ENCODE results near the gene PLXNA2. TPM values are rescaled to one million over a fixed set of nuclear protein-coding genes. Genes with fewer than 3 reads are reported as not detected.

Gene PLXNA2
- total and polyA plus RNA-seq, 2 of the 4 experiments (the other 2 are of a cell fraction): 0.72 to 1.1 TPM

- WGBS, 2 experiments (ENCODE audit: extremely low coverage in 2 of 2, insufficient read length in 1 of 2): 60% methylated on average over 1 of the region's 3 CpGs; no CpG with 5 or more reads in 1 of the 2 experiments
- ChIA-PET POLR2A (ENCODE audit: unreplicated experiment) (no interaction called here), CTCF (no interaction called here)
- H4K8ac ChIP-seq (ENCODE audit: low read depth in 2 of 2, low read length in 2 of 2): no peak overlapping the region
- H2BK5ac ChIP-seq (ENCODE audit: low read depth, low read length, poor library complexity, severe bottlenecking): no peak overlapping the region
- no peaks in the 10 kb centered on the region for H3K9me1 ChIP-seq (ENCODE audit: insufficient read depth, low read length)
- H3K4ac ChIP-seq (ENCODE audit: low read depth, low read length): no peak overlapping the region
- BruUV-seq (replicated peaks): no TSS peak
- H3K27me3 ChIP-seq (ENCODE audit: control insufficient read depth, insufficient read depth, low read length): peaks cover 22% of the 10 kb centered on the region
- H2BK120ac ChIP-seq (ENCODE audit: low read depth, low read length): no peak overlapping the region
- no peak overlapping the region for H2BK15ac ChIP-seq (ENCODE audit: low read depth, low read length)
- H3K9ac ChIP-seq (ENCODE audit: low read depth, low read length): no peak overlapping the region
- no peak overlapping the region for H2BK20ac ChIP-seq (ENCODE audit: low read depth, low read length)
- in situ Hi-C loops (cut with MboI; ENCODE audit: low sequenced_read_pairs) (no loop called here), dilution Hi-C loops (cut with HindIII; ENCODE audit: low sequenced_read_pairs, unreplicated experiment) (no loop called here), intact Hi-C loops (cut with micrococcal nuclease) (no loop called here)
- TF ChIP-seq NFE2L2 (IDR thresholded peaks at IDR 0.05; ENCODE audit: low read depth, low read length) (no peak), CTCF (conservative IDR thresholded peaks at IDR 0.05; ENCODE audit: low read depth, low read length) (no peak), MAZ (IDR thresholded peaks at IDR 0.05; ENCODE audit: borderline replicate concordance, low read depth, low read length) (no peak), CEBPB (IDR thresholded peaks at IDR 0.05; ENCODE audit: low read depth, low read length) (no peak), RAD21 (IDR thresholded peaks at IDR 0.05; ENCODE audit: low read length) (no peak), RFX5 (IDR thresholded peaks at IDR 0.05; ENCODE audit: low read depth, low read length) (no peak)
- TF ChIP-seq, protein P1, sequence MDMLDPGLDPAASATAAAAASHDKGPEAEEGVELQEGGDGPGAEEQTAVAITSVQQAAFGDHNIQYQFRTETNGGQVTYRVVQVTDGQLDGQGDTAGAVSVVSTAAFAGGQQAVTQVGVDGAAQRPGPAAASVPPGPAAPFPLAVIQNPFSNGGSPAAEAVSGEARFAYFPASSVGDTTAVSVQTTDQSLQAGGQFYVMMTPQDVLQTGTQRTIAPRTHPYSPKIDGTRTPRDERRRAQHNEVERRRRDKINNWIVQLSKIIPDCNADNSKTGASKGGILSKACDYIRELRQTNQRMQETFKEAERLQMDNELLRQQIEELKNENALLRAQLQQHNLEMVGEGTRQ (IDR thresholded peaks at IDR 0.05; ENCODE audit: low read depth, low read length): no peak
- no peak for DNase-seq
- no peak overlapping the region for H3K4me2 ChIP-seq (ENCODE audit: low read depth, low read length)
- ATAC-seq (ENCODE audit: low read depth): no peak
- no peak overlapping the region for H3K23ac ChIP-seq (ENCODE audit: low read depth, low read length)
- H3K18ac ChIP-seq (ENCODE audit: low read depth, low read length): no peak overlapping the region
- no peak overlapping the region for H3K4me3 ChIP-seq (ENCODE audit: insufficient read depth, low read depth, low read length)
- no peaks in the 10 kb centered on the region for H3K36me3 ChIP-seq (ENCODE audit: control insufficient read depth, insufficient read depth, low read length)
- no peaks in the 10 kb centered on the region for H3K4me1 ChIP-seq (ENCODE audit: control insufficient read depth, insufficient read depth, low read length)
- no peak overlapping the region for H4K91ac ChIP-seq (ENCODE audit: insufficient read depth, low read depth, low read length)
- no peaks in the 10 kb centered on the region for H3K9me3 ChIP-seq (ENCODE audit: control insufficient read depth, insufficient read depth, low read length)
- no peak overlapping the region for H2AK5ac ChIP-seq (ENCODE audit: low read depth, low read length)
- H2AK9ac ChIP-seq (replicated peaks; ENCODE audit: low read depth, low read length, poor library complexity): no peak overlapping the region
- H4K5ac ChIP-seq (ENCODE audit: low read depth, low read length): no peak overlapping the region
- no peak overlapping the region for H2AFZ ChIP-seq (replicated peaks; ENCODE audit: low read length, poor library complexity)
- no peak overlapping the region for H3K27ac ChIP-seq (ENCODE audit: insufficient read depth, low read length)
- H3K56ac ChIP-seq (ENCODE audit: extremely low read depth, insufficient read depth, low read length): no peak overlapping the region
- no peaks in the 10 kb centered on the region for H3K79me1 ChIP-seq (ENCODE audit: low read depth in 1 of 2, low read length in 2 of 2)
- H4K20me1 ChIP-seq (ENCODE audit: insufficient read depth, low read length): no peaks in the 10 kb centered on the region
- H3K14ac ChIP-seq (replicated peaks; ENCODE audit: low read depth, low read length): no peak overlapping the region
Observed at GRCh38 chr1:208265525-208265924, 21.3 kb upstream of the PLXNA2 start.
